GM19395 (cell line): ENCODE results near the gene ZNF483.
A peak's percentile ranks its signal among the peaks of the same experiment; 100 is the strongest.
"Not testable (repeated sequence)": the region's sequence is repeated elsewhere in the genome, so short reads cannot be mapped to it uniquely, and the experiment has no call there.

Experiments
- ATAC-seq: cut with Tn5 transposase; IDR thresholded peaks from one replicate; pipeline ENCODE4 v1.9.1; 2021; ENCODE audit warnings: mild to moderate bottlenecking, moderate library complexity; ENCODE audit not compliant: unreplicated experiment

ZNF483 gene

GRCh38 chr9:111542497-111543254, 17.7 kb downstream of the ZNF483 start:
- ATAC-seq, result no peak

DNA sequence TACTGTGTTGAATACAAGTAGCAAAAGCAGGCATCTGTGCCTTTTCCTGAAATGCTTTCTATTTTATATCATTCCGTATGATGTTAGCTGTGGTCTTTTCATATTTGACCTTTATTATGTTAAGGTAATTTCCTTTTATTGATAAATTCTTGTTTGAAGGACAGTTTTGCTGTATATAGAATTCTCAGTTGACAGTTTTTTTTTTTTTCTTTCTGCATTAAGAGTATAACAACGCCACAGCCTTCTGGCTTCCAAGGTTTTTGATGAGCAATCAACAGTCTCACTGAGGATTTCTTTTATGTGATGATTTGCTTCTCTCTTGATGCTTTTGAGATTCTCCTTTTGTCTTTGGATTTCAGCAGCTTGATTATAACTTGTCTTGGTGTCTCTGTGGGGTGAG, 23.6 kb downstream of the ZNF483 start:
- no peak for ATAC-seq

- not testable (repeated sequence) for ATAC-seq
Observed at GRCh38 chr9:111555425-111555824, 30.4 kb downstream of the ZNF483 start.

- no peak for ATAC-seq
Observed at GRCh38 chr9:111559000-111559610, 34.1 kb downstream of the ZNF483 start.

- ATAC-seq, result no peak
Observed at GRCh38 chr9:111561165-111561719, 36.3 kb downstream of the ZNF483 start.

DNA sequence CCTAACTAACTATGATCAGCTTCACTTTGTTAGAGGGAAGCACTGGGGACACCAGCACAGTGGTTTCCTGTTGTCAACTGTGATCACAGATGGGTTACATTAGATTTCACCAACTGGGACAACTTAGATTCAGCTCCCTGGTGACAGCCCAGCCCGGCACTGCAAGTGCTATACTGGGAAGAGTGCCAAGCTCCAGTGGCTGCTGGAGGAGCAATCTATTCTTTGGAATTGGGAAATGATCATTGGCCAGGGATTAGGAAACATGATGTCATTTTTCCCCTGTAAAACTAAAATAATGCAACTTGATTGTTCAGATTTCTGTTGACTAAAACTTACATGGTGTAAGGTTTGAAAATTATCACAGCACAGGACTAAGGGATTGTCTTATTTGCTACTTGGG, 41.3 kb downstream of the ZNF483 start:
- no peak for ATAC-seq

DNA sequence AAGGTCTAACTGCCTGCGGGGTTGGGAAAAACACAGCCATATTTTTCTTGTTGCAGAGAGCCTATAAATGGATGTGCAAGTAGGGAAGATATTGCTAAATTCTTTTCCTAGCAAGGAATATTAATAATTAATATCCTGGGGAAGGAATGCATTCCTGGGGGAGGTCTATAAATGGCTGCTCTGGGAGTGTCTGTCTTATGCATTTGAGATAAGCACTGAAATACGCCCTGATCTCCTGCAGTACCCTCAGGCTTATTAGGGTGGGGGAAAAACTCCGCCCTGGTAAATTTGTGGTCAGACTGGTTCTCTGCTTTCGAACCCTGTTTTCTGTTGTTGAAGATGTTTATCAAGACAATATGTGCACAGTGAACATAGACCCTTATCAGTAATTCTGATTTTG, 43.1 kb downstream of the ZNF483 start:
- ATAC-seq, result not testable (repeated sequence)

DNA sequence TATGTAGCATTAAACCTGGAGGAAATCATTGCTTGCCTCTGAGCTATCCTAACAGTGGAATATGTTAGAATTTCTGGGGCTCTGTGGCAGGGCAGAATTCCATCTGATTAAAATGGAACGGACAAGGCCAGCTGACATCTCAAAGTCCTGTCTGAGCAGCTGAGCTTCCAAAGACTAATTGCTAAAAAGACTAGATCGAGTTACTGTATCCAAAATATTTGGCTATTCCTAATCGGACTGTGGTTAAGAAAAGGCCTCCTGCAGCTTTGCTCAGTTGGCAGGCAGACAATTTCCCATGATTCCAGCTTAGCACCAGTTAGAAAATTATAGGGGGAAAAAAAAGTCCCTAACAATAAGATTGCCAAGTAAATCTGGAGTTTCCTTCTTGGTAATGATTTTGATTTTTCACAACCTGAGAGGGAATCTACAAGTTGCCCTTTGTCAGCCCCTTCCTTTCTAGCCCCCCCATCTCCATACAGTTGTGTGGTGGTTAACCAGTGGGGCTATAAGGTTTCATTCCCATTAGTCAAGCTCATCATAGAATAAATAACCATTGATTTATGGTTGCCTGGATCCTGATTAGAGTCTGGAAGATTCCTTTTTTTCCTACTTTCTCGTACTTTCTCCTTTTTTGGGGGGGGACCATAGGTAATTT, 48.1 kb downstream of the ZNF483 start:
- no peak for ATAC-seq

GRCh38 chr9:111582888-111583287, 57.9 kb downstream of the ZNF483 start:
- ATAC-seq, result no peak

GRCh38 chr9:111586378-111586777, 61.4 kb downstream of the ZNF483 start:
- no peak for ATAC-seq

DNA sequence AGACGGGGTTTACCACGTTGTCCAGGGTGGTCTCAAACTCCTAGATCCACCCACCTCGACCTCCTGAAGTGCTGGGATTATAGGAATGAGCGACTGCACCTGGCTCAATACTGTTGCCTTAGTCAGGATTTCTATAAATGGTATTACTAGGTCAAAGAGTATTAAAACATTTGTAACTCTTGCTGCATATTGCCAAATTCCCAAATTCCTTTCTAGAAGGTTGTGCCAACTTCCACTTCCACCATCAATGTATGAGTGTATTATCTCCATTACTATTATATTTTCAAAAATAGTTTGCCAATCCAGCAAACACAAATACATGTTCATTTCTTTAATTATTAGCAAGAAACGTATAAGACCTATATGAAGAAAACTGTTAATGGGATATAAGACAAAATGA, 63.9 kb downstream of the ZNF483 start:
- no peak for ATAC-seq

DNA sequence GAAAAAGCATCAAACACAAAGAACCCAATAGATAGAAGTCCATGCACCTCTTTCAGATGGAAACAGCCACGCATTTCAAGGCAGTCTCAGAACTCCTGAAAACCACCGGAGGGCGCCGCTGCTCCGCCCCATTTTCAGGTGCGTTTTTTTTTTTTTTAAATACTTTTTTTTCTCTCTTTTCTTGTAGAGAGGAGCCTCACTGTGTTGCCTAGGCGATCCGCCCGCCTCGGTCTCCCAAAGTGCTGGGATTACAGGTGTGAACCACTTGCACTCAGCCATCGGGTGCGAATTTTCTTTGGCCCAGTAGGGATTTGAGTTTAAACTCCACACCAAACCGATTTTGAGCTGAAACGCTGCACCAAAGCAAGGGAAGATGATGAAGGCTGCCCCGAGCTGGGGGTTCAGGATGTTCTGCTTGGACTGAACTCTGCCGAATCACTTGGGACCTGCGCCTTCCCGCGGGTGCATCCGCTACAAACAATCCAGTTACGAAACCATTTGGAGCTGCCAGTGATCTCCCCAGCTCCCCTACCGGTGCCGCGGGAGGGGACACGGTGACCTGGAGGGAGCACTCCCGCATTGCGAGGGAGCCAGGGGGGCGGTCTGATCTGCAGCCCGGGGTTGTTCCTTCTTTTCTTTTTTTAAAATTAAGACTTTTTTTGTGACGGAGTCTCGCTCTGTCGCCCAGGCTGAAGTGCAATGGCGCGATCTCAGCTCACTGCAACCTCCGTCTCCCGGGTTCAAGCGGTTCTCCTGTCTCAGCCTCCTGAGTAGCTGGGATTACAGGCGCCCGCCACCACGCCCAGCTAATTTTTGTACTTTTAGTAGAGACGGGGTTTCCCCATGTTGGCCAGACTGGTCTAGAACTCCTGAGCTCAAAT, 73.1 kb downstream of the ZNF483 start:
- ATAC-seq, result peak; percentile 67

DNA sequence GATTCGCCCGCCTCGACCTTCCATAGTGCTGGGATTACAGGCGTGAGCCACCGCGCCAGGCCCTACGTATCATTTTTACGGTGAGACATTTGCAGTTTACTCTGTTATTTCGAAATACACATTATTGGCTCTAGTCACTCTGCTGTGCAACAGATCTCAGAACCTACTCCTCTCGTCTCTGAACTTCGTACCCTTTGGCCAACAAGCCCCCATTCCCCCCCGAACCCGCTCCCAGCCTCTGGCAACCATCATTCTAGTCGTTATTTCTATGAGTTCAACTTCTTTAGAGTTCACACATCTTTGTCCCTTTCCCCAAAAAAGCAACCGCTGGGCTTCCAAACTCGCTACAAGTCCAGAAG, 73.7 kb downstream of the ZNF483 start:
- ATAC-seq, result peak; percentile 8

DNA sequence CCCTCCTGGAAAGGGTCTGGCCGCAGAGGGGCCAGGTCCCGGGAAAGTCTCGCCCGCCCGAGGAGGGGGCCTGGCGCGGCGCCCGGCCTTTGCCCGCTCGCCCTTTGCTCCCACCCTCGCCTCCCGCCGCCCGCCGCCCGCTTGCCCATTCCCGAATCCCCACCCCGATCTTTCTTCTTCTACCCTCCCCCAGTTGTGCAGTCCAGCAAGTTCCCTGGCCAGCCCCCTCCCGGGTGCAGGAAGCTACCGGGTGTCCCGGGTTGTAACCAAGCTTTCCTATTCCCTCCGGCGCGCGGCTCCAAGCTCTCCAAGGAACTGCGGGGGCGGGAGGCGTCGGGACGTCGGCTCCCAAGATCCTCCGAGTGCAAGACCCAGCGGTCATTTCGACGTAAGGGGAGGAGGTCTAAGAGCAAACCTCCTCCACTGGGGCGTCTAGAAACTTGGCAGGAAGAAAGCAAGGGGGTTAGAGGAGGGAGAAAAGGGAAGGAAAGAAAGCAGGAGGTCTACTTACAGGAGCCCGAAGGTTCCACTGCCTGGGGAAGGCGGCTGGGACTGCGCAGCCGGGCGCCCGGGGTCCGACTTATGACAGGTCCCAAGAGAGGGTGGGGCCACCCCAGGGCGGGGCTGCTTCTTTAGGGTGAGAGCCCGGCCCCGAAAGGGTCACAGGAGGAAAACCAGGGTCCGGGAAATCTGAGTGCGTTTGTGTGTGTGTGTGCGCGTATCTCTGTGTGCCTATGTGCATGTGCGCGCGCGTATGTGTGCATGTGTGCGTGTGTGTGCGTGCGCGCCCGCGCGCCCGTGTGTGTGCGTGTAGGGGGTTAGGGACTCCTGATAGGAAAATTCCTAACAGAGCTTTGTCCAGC, 74.3 kb downstream of the ZNF483 start, which contains the start of gene PTGR1:
Gene PTGR1 (minus strand): TSS at position 556 of the 863 bp plus-strand sequence. CDS start 2,225 bp downstream, outside the sequence.
- peak; percentile 31 for ATAC-seq

DNA sequence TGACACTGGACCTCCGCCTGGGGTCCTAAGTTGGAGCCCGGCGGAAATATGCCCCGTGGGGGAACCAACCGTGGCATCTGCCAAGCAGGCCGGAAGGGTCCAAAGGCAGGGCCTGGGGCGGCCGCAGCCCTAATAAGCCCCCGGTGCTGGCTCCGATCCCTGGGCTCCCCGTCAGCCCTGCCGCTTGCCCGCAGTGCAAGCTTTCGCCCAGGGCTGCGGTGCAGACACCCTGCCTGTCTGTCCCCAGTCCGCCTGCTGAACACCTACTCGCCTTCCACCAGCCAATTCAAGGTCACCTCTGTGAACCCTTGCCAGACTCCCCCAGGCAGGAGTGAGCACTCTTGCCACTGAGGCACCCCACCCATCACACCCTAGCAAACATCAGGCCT, 75.0 kb downstream of the ZNF483 start:
- no peak for ATAC-seq

- no peak for ATAC-seq
Observed at GRCh38 chr9:111601237-111602018, 76.4 kb downstream of the ZNF483 start.

DNA sequence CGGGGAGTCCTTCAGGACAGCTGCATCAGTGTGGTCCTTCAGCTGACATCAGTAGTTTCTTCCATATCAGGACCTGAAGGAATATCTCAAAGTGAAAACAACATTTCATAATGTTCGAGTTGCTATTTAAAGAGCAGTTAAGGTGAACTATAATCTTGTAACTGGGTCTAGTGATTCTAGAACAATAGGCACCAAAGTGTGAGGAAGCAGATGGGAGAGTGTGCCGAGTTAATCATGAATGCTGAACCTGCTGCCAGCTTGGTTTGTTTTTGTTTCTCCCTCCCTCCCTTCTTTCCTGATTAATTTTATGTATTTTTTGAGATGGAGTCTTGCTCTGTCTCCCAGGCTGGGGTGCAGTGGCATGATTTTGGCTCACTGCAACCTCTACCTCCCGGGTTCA, 78.1 kb downstream of the ZNF483 start:
- no peak for ATAC-seq

- ATAC-seq, result no peak
Observed at GRCh38 chr9:111604054-111604615, 79.2 kb downstream of the ZNF483 start.
